Stimulated activated CD8-positive, alpha-beta memory T cell treated with anti-CD3 and anti-CD28 coated beads, Interleukin-12 subunit alpha, Interleukin-12 subunit beta, amount 100 ng/mL, for 24 hours (primary cell): Measurements from ENCODE around the gene TEX35.
"Not testable (repeated sequence)": the region's sequence is repeated elsewhere in the genome, so short reads cannot be mapped to it uniquely, and the experiment has no call there.

Experiments
- DNase-seq: peaks from one replicate; pipeline ENCODE4 v3.0.0-alpha.2; 2020; ENCODE audit errors: extremely low read depth

The TEX35 gene

DNA sequence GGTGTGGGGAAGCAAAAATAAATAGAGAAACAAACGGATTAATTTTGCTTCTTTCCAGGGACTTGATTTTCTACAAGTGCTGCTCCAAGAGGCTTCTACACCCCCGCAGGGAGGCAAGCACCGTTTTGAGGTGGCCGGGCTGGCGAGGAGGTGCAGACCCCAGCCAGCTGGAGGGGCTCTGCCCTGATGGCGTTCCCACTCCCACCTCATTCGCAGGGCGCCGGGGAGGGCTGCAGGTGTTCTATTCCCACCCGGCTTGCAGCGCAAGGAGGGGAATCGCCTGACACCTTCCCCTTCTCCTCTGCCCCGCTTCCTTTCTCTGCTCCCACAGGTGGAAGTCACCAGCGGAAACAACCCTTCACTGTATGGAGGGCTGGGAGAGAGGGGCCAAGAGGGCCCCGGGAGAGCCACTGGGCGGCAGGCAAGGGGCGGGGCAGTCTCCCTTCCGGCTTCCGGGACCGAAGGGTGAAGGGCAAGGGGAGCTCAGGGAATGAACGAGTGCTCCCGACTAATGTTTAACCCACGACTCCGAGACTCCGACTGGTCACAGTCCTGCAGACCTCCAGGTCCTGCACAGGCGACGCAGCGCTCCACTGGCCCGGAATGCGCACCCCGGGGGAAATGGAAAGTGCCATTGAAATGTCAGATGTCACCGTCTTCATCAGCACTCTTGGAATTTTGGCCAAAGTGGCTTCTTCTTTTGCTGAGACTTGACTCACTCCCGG, 29.1 kb downstream of the TEX35 start:
- DNase-seq: no peak

GRCh38 chr1:178542554-178543289, 29.8 kb downstream of the TEX35 start:
- peak; percentile 63 for DNase-seq

GRCh38 chr1:178543290-178543607, 30.3 kb downstream of the TEX35 start:
- no peak for DNase-seq

DNA sequence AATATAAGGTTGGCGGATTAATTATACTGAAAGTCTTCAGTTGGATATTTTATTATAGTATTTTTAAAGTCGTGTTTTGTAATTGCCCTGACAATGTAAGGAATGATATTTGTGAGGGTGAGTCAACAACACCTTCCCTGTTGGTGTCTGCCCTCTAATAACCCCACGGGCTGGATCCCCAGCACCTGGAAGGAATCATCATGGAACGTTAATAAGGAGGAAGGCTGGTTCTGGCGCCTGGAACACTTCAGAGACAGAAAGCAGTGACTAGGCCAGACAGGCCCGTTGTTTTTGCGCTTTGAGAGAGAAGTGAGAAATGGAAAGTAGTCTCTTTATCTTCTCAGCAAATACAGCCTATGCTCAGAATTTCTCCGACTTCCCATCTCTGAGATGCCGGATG, 31.6 kb downstream of the TEX35 start:
- DNase-seq: no peak

- no peak for DNase-seq
Measured at GRCh38 chr1:178548108-178548507, 35.2 kb downstream of the TEX35 start.

- DNase-seq: no peak
Measured at GRCh38 chr1:178551307-178551706, 38.4 kb downstream of the TEX35 start.

DNA sequence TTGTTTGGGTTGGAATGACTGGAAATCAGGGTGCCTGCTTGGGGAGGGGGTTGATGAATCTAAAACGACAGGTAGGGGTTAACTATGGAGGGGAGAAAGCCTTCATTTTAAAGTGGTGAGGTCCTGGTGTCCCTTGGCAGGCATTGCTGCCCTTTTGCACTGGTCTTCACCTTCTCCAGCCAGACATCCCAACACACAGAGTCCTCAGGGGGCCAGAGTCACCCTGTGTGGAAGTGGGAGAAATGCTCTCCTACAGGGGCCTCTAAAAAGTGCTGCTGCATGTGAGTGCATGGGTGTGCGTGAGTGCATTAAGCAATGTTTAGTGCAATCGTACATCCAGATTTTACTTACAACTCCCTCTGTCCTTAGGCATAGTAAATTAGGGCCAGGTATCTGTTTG, 39.0 kb downstream of the TEX35 start:
- DNase-seq: no peak

GRCh38 chr1:178552856-178553255, 39.9 kb downstream of the TEX35 start:
- DNase-seq: no peak

GRCh38 chr1:178554351-178554750, 41.4 kb downstream of the TEX35 start:
- not testable (repeated sequence) for DNase-seq

DNA sequence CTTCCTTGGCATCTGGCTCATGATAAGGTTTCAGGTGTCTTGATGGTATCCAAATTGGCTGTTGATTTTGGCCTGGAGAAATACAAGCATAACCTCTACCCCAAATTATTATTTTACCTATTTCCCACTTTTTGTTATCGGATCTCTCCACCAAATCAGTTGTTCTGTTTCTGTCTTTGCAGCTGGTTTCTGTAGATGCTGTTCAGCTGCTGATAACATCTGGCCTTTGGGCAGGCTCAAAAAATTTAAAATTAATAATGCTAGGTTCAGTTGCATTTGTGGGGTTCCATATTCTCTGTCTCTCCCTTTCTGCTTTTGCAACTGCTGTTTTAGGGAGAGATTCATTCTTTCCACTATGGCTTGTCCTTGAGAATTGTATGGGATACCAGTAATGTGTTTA, 42.7 kb downstream of the TEX35 start:
- not testable (repeated sequence) for DNase-seq

DNA sequence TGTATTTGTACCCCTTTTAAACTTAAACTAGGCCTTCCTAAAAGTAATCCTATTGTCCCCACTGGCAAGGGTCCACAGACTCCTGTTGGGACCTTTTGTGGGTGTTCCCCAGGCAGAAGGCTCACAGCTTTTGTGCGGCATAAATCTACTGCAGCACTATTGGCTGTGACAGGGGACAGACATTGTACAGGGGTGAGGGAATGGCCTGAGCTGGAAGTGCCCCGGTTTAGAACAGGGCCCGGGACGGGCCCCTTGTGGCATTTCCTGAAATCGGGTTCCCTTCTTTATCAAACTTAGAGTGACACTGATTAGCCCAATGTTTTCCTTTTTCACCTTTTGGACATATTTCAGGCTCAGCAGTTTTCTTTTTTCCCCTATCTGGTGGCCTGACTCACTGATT, 45.9 kb downstream of the TEX35 start:
- DNase-seq: not testable (repeated sequence)

DNA sequence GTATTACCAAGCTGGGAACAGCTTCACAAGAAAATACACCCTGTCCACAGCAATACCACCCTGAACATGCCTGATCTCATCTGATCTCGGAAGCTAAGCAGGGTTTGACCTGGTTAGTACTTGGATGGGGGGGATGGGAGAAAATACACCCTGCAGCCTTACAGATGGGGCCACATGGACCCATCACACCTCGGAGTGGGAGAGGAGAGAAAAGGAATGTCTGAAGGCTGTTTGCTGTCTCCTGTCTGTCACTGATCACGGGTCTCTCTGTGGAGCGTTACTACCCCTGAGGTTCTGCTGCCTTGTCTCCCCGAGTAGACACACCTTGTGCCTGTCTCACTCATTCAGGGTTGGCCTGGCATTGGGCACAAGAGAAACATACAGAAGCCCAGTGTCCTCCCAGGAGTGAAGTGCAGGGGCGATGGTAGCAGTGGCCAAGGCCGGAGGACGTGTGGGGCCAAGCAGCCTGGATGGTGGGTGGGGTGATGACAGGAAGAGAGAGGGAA, 48.0 kb downstream of the TEX35 start:
- no peak for DNase-seq

GRCh38 chr1:178563099-178563820, 50.4 kb downstream of the TEX35 start:
- DNase-seq: no peak

DNA sequence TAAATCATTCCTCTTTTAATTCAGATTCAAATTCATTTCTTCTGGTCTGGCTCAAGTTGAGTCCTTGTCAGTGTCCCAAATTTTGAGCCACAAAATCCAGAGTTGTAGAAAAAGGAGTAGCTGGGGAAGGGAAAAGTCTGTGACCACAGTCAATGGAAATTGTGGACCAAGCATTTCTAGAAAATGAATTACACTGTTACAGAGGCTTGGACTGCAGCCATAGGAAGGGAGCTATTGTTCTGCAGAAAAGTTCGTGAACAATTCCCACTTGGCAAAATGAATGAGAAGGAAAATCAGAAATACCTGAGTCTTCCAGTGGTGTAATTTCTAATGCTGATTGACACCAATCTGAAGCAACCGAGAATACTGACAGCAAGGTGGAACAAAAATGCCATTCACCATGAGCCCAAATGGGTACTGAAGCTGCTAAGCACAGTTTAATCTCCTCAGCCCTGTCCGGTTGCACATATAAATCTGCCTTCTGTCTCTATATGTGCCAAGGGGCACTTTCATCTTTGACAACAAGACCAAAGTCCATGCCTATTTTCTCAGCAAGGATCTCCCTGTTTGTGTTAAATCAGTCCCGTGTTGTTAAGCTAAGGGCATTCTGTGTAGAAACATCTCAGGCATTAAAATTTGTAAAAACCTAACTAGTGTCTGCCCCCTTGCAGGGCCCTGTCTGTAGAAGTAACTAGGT, 51.3 kb downstream of the TEX35 start:
- no peak for DNase-seq

DNA sequence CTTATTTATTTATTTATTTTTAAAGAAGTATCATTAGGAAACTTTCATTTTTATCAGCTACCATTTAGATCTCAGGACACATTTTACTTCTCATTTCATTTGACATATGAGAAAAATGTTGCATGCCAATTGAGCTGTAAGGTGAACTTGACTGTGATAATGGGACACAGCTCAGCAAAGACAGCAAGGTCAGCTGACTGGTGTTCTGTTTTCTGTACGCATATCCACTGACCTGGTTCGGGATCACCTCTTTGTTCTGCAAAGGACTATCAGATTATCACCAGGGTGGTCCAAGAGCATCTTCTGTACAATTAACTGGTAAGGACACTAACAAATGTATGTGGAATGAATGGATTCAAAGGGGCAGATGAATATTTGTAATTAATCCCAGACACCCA, 51.9 kb downstream of the TEX35 start:
- no peak for DNase-seq

DNA sequence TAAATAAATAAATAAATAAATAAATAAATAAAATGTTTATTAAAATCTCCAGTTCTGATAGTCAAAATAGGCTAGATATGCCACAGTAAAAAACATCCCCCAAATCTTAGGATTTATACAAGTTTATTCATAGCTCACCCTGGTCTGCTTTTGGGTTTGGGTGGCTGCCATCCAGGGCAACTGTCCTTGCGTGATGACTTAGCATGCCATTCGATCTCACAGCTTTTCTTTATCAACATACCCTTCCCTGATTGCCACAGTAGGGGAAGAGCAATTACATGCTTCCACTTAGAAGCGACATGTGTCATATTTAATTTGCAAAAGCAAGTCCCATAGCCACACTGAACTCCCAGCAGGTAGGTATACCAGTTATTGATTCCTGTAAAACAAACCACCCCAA, 52.7 kb downstream of the TEX35 start:
- no peak for DNase-seq

GRCh38 chr1:178566187-178566586, 53.3 kb downstream of the TEX35 start:
- no peak for DNase-seq

DNA sequence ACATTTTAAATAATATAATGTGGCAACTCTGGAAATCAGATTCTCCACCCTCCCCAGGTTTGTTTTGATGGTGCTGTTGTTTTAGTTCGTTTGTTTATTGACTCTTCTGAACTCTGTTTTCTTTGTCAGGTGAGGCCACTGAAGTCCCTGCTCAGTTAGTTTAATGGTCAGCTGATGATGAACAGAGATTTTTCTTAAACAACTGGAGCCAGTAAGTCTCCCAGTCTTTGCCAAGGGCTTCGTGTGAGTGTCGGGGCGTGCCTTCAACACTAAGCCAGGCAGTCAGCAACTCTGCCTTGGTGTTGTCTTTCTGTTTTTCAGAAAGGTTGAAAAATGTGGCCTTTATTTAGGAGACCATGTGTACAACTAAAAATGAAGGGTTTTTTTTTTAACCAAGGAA, 58.9 kb downstream of the TEX35 start:
- DNase-seq: no peak
